Middle frontal gyrus (tissue), 1 donor: ENCODE data around the gene NPLOC4.
"Not testable (repeated sequence)": the region's sequence is repeated elsewhere in the genome, so short reads cannot be mapped to it uniquely, and the experiment has no call there.

Source experiments
- DNase-seq: peaks from one replicate; pipeline ENCODE4 v3.0.0-alpha.2; 2015; ENCODE audit warnings: low spot score; ENCODE audit errors: extremely low spot score

The NPLOC4 gene

GRCh38 chr17:81635973-81636504 lies 873 bp downstream of the NPLOC4 start:
- no peak for DNase-seq

GRCh38 chr17:81635431-81635830 lies 1.5 kb downstream of the NPLOC4 start:
- no peak for DNase-seq

GRCh38 chr17:81631482-81631881 lies 5.4 kb downstream of the NPLOC4 start:
- no peak for DNase-seq

- no peak for DNase-seq
Observed at GRCh38 chr17:81630274-81630673, 6.6 kb downstream of the NPLOC4 start.

GRCh38 chr17:81621494-81622130 lies 15.3 kb downstream of the NPLOC4 start:
- no peak for DNase-seq

- not testable (repeated sequence) for DNase-seq
Observed at GRCh38 chr17:81618307-81618706, 18.6 kb downstream of the NPLOC4 start.

GRCh38 chr17:81616877-81617276 lies 20.0 kb downstream of the NPLOC4 start:
- DNase-seq: no peak

- no peak for DNase-seq
Observed at GRCh38 chr17:81615401-81615930, 21.4 kb downstream of the NPLOC4 start.

- DNase-seq: no peak
Observed at GRCh38 chr17:81612172-81612970, 24.5 kb downstream of the NPLOC4 start.

- DNase-seq: no peak
Observed at GRCh38 chr17:81609541-81610311, 27.2 kb downstream of the NPLOC4 start.

GRCh38 chr17:81608605-81609004 lies 28.3 kb downstream of the NPLOC4 start:
- DNase-seq: no peak

GRCh38 chr17:81608082-81608481 lies 28.8 kb downstream of the NPLOC4 start:
- no peak for DNase-seq

- no peak for DNase-seq
Observed at GRCh38 chr17:81607431-81607830, 29.5 kb downstream of the NPLOC4 start.

GRCh38 chr17:81603846-81604610 lies 32.9 kb downstream of the NPLOC4 start:
- no peak for DNase-seq

- DNase-seq: no peak
Observed at GRCh38 chr17:81601525-81602120, 35.3 kb downstream of the NPLOC4 start.

GRCh38 chr17:81599719-81600486 lies 37.0 kb downstream of the NPLOC4 start:
- no peak for DNase-seq

- no peak for DNase-seq
Observed at GRCh38 chr17:81593105-81593871, 43.6 kb downstream of the NPLOC4 start.

- DNase-seq: no peak
Observed at GRCh38 chr17:81591971-81592370, 44.9 kb downstream of the NPLOC4 start.

- no peak for DNase-seq
Observed at GRCh38 chr17:81590121-81590520, 46.8 kb downstream of the NPLOC4 start.
